ENCODE measurements around the gene PLXNA2.

The PLXNA2 gene

DNA sequence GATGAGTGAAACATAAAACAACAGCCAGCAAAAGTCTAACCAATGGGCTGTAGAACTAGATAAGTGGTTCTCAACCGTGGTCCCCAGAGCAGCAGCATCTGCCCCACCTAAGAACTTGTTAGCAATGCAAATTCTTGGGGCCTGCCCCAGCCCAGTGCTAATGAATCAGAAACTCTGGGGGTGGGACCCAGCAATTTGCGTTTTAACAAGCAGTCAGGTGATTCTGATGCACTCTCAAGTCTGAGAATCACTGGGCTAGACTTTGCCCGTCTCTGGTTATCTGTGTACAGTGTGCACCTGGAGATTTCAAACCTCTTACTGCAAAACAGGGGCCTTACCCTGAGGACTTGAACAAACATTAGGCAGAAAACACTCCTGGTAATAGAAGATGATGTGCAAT lies 66.5 kb downstream of the PLXNA2 start:
- no peak for DNase-seq (ENCODE audit: low spot score)

DNA sequence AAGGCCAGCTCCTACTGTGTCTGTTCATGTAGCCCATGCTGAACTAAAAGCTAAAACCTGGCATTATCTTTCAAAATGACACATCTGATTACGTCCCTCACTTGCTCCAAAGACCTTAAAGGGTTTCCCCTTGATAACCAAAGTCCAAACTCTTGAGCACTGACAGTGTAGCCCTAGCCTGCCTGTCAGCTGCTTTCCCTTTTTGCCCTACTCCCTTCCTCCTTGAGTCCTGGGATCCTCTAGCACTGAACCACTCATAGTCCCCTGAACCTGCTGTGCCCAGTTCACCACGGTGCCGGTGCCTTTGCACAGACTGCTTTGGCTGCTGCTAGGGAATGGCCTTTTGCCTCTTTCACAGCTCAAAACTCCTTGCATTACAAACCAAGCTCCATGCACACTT lies 67.5 kb downstream of the PLXNA2 start:
- no peak for DNase-seq (ENCODE audit: low spot score)

DNA sequence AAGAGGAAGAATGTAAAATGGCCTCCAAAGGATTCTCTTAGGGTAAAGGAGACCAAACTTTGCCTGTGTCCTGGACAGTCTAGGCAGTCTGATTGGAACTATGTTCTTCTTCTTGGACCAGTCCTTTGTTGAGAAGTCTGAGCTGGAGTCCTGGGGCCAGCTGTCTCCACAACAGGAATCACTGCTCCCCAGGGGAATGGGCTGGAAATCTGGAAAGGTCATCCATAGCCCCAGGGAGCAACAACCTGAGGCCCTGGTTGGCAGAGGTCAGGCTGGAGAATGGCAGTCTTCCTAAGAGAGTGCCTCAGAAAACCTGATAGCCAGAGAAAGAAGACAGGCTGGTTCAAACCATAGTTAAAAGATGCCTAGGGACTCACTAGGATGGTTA lies 68.7 kb downstream of the PLXNA2 start:
- DNase-seq (ENCODE audit: low spot score), result no peak

DNA sequence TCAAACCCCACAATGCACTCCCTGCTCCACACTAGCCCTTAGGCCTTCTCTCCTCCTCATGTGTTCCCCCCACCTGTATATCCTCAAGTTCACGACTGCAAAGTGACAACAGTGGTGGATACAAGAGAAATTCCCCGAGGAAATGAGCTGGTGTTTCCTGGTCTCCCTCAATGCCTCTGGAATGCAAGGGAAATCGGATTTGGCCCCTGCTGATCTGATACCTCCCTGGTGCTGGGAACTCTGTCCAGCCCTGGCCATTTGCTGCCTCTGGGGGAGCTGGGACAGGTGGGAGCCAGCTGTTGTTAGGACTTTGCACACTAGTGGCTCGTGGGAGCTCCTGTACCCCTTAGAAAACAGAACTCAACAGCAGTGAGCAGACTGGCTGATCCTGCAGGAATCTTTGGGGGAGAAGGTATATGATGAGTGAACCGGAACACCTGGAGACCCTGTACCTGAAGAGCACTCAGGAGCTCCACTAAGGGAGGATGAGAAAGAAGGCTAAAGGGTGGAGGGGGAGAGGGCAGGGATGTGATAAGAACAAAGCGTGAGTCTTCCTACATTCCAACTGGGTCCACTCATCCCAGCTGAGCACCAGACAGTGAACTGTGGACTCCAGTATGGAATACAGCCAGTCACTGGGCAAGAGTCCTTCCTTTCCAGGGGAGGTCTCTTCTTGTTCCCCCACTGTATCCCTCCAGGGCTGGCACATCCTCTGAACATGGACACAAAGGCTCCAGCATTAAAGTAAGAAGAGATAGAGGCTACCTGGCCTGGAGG lies 69.3 kb downstream of the PLXNA2 start:
- DNase-seq (ENCODE audit: low spot score), result no peak

DNA sequence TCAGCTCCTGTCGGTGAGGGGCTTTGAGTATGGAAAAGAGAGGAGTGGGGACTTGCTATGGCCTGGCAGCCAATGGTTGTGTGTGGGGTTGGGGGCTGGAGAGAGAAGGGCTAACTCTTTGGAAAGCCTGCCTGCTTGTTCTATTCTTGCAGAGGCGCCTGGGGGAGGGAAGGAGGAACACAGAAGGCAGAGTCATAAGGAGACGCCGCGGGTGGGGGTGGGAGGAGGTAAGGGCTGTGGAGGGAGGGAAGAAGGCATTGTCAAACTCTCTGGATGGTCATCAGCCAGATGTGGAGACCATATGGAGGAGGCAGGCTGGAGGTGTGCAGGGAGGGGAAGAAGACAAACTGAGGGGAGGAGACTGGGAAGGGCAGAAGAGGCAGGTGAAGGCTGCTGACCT lies 70.0 kb downstream of the PLXNA2 start:
- no peak for DNase-seq (ENCODE audit: low spot score)

DNA sequence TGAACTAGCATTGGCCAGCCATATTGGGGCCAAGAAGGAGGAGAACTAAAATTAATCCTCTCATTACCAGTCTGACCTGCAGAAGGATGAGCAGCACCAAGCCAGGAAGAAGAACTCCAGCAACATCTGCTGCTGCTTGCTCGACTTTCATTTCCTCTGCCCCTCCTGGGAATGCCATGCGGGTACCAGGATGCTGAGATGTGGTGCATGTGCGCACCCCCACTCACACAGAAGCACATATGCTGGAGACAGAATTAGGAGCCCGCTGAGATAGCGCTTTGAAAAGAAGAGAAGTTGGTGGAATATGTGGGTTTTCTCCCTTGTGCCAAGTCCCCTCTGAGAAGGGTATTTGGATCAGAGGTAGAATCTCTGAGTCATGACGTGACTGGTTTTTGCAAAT lies 70.4 kb downstream of the PLXNA2 start:
- no peak for DNase-seq (ENCODE audit: low spot score)

DNA sequence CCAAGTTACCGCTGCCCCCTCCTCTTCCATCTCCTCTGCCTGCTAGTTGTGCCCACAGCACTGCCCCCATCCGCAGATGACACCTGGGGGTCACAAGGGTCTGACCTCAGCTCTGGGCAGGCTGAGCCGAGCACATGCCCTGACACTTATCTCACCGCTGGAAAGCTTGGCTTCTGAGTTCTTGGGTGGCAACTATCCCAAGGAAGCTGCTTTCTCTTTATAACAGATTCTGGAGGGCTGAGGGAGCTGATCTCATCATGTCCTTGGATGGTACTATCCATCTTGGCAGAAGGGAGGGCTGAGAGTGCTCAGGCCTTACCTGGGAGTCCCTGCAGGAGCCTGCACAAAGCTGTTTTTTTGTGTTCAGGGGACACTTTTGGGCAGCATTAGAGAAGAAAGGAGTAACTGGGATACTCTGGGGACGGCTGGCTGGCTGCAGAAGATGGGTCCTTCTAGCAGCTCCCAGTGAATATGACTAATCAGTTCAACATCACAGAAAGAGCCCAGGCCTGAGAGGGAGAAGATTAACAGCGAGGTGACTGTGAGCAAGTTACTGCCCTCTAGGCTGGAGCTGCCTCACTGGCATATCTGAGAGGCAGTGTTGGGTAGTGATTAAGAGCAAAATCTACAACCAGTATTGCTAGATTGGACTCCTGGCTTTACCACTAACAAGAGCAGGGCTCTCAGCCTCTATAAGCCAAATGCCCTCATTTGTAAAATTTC lies 71.6 kb downstream of the PLXNA2 start:
- no peak for DNase-seq (ENCODE audit: low spot score)

DNA sequence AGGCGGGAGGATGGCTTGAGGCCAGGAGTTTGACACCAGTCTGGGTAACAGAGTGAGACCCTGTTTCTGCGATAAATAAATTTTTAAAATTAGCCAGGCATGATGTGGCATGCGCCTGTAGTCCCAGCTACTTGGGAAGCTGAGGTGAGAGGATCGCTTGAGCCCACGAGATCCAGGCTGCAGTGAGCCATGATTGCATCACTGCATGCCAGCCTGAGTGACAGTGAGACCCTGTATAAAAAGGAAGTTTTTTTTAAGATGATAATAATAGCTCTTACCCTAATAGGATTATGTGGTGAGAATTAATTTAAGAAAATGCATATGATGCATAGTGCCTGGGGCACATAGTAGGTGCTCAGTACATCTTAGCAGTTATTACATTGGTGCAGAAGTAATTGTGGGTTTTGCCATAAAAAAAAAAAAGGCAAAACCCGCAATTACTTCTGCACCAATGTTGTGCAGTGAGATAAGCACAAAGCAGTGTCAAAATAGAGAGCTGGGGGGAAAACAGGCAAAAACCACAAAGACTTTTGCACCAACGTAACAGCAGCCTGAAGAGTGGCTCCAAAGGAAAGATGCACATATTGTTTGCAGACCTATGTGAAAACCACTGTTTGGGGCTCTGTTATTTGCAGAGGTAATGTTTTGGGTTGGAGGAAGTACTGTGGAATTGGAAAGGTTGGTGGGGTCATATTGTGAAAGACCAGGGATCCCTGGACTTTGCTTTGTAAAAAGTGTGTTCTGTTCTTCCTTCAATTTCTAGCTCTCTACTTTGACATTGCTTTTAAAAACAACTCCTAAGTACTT lies 72.4 kb downstream of the PLXNA2 start:
- no peak for DNase-seq (ENCODE audit: low spot score)

DNA sequence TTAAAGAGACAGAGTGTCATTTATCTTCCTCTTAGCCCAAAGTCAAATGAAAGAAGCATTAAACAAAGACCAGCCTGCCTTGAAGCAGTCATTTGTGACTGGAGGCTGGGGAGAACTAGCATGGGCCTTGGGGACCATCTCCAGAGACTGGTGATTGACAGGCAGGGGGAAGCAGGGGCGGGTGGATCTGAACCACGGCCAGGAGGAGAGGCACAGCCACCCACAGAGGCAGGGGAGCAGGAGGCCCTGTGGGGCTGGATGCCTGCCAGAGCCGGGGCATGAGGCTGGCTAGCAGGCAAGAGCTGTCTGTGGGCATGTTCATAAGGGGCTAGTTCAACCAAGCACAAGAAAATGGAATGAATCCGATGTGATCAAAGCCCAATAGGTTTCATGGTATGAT lies 73.9 kb downstream of the PLXNA2 start:
- DNase-seq (ENCODE audit: low spot score), result no peak

DNA sequence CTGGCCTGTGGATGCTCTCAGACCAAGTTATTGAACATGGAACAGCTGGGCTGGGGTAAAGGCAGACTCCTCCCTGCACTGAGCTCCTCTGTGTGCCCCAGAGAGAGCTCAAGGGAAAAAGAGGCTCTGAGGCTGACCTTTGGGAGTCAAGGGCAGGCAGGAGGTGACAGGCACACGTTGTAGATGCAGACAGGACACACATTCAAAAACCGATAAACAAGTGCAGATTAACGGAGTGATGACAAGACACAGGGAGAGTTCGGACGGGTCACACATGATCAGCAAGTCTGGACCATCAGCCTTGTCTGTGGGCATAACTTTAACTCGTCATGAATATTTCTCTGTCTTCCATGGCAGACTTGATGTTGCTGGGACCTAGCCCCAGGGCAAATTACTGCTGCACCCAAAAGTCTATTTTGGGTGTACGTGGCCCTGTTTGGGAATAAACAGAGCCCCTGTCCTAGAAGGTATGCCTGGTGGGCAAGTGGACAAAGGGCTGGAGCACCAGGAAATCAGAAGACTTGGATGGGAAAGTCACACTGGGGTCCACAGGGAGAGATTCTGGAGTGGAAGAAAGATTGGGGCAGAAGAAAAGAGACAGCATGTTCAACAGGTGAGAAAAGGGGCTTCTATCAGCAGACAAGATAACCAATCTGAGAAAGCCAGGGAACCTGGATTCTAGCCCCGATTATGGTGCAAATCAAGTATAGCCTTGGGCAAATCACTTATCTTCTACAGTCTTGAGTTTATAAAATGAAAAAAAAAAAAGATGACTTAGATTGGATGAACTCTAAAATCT lies 74.9 kb downstream of the PLXNA2 start:
- DNase-seq (ENCODE audit: low spot score), result no peak

DNA sequence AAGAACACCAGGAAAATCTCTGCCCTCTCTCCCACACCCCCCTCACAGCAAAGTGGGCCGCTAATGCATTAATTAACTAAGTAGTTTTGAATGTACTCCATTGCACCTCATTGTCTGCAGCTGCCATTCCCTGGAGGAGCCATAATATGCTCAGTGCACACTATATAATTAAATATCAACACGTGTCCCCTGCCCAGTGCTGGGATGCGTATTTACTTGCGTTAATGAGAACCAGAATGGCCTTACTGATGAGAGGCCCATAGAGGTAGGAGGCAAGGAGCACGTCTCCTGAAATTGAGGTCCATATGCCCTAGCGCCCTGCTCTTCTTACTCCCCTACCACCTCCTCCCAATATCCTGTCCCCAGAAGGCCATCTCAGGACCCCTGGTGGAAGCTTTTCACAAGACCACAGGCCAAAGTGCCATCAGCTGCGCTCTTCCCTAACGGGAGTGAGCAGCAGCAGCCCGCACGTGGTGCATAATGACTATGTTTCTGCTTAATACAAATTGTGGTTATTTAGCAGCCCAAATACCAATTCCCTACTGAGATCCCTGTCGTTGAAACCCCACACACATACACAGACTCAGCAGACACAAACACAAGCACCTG lies 76.8 kb downstream of the PLXNA2 start:
- no peak for DNase-seq (ENCODE audit: low spot score)

DNA sequence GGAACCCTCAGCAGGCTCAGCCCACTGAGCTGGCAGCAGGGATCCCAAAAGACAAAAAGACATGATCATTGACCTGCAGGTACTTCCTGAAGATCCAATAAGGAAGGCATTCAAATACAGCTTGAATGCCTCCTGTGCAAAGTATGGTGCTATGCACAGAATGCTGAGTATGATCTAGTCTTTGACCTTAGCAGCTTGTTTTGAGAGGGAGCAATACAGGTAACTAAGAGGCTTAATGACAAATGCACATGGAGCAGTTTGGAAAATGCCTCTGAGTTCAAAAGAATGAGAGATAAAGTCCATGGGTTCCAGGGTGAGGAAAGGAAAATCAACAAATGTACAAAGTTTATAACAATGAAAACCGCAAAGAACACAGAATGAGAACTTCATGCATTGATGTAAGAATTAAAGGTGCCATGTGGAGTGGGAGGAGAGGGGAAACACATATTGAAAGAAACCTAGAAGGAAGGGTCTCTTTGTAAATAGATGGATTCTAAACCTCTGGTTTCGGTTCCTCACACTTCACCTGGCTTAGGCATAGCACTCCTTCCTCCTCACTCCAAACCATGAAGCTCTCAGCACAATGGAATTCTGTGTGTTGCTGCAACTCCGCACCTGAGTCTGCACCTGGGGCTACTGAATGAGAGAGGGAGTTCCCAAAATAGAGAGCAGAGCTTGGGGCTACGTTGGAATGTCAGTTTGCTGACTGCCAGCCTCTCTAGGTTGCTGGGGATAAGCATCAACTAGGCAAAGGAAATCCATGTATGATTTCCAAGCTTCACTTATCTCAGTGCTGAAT lies 77.6 kb downstream of the PLXNA2 start:
- no peak for DNase-seq (ENCODE audit: low spot score)

DNA sequence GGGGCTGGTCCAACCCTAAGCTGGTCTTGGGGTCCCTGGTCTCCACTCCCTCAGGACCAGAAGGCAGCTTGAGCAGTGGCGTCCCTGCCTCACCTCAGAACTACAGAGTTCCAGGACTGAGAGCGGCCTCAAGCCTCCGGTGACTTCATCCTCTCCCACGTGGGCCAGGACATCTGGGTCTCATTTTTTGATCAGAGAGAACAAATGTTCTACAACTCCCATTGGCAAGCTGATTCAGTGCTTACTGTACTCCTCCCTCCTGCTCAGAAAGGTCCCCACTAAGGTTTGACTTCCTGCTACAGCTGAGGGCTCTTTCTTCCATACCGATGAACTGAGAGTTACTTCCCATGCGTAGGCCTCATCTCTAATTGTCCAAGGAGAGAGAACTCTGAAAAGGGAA lies 78.5 kb downstream of the PLXNA2 start:
- DNase-seq (ENCODE audit: low spot score), result no peak

DNA sequence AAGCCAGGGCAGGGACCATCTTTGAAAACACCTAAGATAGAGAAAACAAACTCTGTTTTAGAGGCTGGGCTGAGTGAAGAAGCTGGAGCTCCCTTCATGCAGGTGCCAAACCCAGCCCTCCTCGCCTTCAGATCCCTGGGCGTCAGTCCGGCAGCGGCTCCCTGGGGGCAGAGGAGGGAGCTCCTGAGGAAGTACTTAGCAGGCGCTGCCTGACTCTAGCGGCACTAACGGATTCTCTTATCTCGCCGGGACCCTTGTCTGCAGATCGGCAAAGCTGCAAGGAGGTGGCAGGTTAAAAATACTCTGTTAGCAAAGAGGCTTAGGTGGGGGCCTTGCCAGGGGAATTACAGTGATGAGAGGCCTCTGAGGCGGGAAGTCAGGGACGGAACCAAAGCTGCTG lies 79.6 kb downstream of the PLXNA2 start:
- no peak for DNase-seq (ENCODE audit: low spot score)

DNA sequence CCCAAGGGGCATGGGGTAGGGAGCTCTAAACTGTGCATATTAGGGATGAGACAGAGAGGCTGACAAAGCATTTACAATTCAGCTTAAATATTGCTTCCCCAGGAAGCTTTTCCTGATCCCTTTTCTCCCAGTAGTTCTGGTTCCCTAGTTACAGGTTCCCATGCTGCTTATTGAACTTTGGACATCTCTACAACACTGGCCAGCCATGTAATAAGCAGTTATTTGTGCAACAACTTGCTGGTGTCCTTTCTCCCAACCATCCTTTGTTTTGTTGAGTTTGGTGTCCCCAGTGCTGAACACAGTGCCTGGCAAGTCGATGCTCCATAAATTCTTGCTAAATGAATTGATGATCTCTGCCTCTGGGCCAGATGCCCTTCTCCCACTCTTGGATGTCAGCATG lies 80.6 kb downstream of the PLXNA2 start:
- DNase-seq (ENCODE audit: low spot score), result no peak

DNA sequence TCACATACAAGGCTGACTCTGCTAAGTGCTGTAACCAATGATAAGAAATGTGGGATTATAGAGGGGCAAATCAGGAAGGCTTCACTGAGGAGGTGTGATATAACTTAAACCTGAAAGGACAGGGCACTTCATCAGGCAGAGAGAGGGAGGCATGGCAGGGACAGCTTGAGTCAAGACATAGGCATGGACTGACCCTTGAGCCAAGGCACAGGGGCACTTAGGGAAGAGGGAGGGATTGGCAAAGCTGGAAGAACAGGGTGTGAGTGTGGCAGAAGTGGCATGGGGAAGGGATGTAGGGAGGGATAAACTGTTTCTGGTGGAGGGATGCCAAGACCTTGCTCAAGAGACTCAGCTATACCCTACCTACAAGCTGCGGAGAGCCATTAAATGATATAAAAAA lies 81.3 kb downstream of the PLXNA2 start:
- DNase-seq (ENCODE audit: low spot score), result no peak

DNA sequence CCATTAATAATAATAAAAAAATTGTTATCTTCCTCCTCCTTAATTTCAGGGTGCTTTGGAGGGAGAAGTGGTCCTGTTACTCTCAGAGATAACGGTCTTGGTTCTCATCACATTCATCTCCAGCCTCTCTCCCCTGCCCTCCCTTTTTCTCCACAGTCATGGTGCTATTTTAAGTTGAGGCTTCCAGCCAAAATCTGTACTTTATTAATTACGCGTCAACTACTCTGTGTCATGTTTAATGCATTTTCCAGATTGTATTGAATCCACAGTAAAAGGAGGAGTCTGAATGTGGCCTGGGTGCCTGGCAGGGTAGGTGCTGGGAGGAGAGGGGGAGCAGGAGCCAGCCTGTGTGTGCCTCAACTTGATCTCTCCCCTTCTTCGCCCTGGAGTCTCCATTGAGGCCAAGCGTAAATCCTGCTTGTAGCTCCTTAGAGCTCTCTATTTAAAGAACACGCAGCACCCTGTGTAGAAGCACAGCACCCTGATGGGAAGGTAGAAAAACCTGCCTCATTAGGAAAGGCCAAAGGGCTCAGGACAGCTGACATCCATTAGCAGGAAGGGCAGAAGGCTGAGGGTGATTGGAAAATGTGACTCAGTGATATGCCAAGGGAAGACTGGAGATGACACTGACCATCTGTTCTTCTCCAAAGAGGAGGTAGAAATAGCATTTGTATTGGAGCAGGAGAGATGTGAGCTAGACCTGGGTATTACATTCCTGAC lies 82.4 kb downstream of the PLXNA2 start:
- DNase-seq (ENCODE audit: low spot score), result no peak

DNA sequence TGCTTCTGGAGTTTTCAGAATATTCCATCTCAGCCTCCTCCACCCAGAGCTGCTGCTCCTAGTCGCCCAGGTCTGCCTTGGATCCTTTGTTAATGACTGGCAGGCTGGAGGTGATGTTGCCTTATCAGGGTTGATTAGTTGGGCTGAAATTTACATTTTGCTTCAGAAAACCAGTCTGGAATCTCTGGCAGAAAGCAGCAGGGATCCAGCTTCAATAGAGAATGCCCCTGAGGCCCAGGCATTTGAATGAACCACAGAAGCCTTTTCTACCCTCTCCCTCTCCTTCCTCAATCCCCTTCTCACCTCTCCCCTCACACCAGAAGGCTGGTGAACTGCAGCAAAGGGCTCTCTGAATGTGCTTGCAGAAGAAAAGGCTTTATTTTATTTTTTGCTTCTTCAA lies 83.2 kb downstream of the PLXNA2 start:
- DNase-seq (ENCODE audit: low spot score), result no peak

DNA sequence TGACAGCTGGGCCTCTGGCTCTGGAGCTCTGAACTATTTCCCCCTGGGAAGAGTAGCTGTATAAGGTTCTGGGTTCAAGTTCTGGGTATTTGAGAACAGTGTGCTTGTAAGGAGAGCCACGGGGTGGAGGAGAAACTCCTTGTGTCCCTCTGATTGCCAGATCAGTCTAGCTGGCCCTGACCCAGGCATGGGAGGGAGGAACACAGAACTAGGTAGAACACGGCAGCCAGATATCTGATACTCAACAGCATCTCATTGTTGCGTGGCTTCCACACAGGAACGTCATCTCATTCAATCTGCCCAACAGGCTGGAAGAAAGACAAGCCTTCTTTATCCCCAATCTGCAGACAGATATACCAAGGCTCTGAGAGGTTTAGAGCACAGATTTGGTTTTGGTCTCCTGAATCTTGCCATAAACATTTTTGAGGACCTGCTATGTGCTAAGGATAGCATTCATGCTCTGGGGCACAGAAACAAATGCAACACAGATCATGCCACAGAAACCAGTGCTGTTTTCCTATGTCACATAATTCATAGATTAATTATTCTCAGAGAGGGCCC lies 83.8 kb downstream of the PLXNA2 start:
- DNase-seq (ENCODE audit: low spot score), result no peak
